Panc1 (cell line): ENCODE measurements around the gene GPR153. TPM values are rescaled to one million over a fixed set of nuclear protein-coding genes. Genes with fewer than 3 reads are reported as not detected.

Source experiments
- ATAC-seq: fragments of 200-7000 bp; cut with Tn5 transposase; 2 replicates; pipeline ENCODE4 v1.9.1; 2020; ENCODE audit warnings: mild to moderate bottlenecking, moderate library complexity
- BruUV-seq: library from RNA; stranded (reverse); fragments of 400-500 nt; replicated peaks from 2 replicates; lab custom pipeline; 2021; lab: Mats Ljungman, UMichigan
- CTCF ChIA-PET: fragments of 300-600 bp; sonication (Branson Sonifier 250); formaldehyde crosslinking; loops from one replicate; lab custom pipeline; 2022; ENCODE audit warnings: antibody characterized with exemption; lab: Charles Lee
- POLR2A ChIA-PET: fragments of 300-600 bp; sonication (Branson Sonifier 250); formaldehyde crosslinking; loops from one replicate; lab custom pipeline; 2022; ENCODE audit warnings: antibody characterized with exemption; lab: Charles Lee
- DNase-seq: peaks from one replicate; pipeline ENCODE4 v3.0.0-alpha.2; 2010; ENCODE audit warnings: low read depth, low spot score
- H3K27ac ChIP-seq: 2 replicates; pipeline ENCODE4 v1.5.1; 2011; ENCODE audit warnings: mild to moderate bottlenecking, low read length, inconsistent platforms
- H3K27me3 ChIP-seq: fragments of 200-500 bp; sonication (Bioruptor generic); 2 replicates; pipeline ENCODE4 v1.6.0; 2014; ENCODE audit warnings: low read length, inconsistent platforms; ENCODE audit not compliant: control insufficient read depth, insufficient read depth
- H3K36me3 ChIP-seq: fragments of 200-500 bp; sonication (Bioruptor generic); 2 replicates; pipeline ENCODE4 v1.5.1; 2014; ENCODE audit warnings: inconsistent platforms, mild to moderate bottlenecking, low read length, moderate library complexity; ENCODE audit not compliant: control insufficient read depth, insufficient read depth
- H3K4me1 ChIP-seq: 2 replicates; pipeline ENCODE4 v1.5.1; 2011; ENCODE audit warnings: inconsistent platforms, mild to moderate bottlenecking, low read length, moderate library complexity; ENCODE audit not compliant: control insufficient read depth, insufficient read depth
- H3K4me3 ChIP-seq, 2 experiments: 2 replicates each; pipeline ENCODE4 v1.5.1; 2011 to 2012; ENCODE audit warnings: low read depth in 2 of 2, low read length in 2 of 2, mild to moderate bottlenecking in 2 of 2, inconsistent platforms in 1 of 2, moderate library complexity in 1 of 2
- H3K9me3 ChIP-seq: fragments of 200-500 bp; sonication (Bioruptor generic); 2 replicates; pipeline ENCODE4 v1.5.1; 2014; ENCODE audit warnings: low read depth, mild to moderate bottlenecking, inconsistent platforms, low read length, moderate library complexity; ENCODE audit not compliant: control insufficient read depth, insufficient read depth
- POLR2AphosphoS5 ChIP-seq: IDR thresholded peaks from 2 replicates; pipeline ENCODE4 v1.6.1; 2012; ENCODE audit warnings: mild to moderate bottlenecking, low read depth, low read length, moderate library complexity
- REST ChIP-seq, 2 experiments: IDR thresholded peaks; 2 replicates each; pipeline ENCODE4 v1.6.1; 2011 to 2012; ENCODE audit warnings: low read depth in 2 of 2, control low read depth in 1 of 2, low read length in 1 of 2, mild to moderate bottlenecking in 1 of 2, moderate library complexity in 1 of 2; ENCODE audit not compliant: insufficient read depth in 1 of 2
- SIN3A ChIP-seq: IDR thresholded peaks from 2 replicates; pipeline ENCODE4 v1.6.1; 2012; ENCODE audit warnings: low read depth, mild to moderate bottlenecking, low read length, moderate library complexity, borderline replicate concordance; ENCODE audit not compliant: insufficient read depth
- TCF7L2 ChIP-seq: IDR thresholded peaks from 2 replicates; pipeline ENCODE4 v1.6.1; 2011; ENCODE audit warnings: mild to moderate bottlenecking, low read depth, low read length, inconsistent platforms
- in situ Hi-C: cut with HindIII; loops from 2 replicates; pipeline ENCODE4 v1.10.0; 2016; ENCODE audit warnings: low sequenced_read_pairs, low pct_unique_long_range_greater_than_20kb
- intact Hi-C: fragments of 100-400 bp; cut with micrococcal nuclease; formaldehyde crosslinking; loops from one replicate; pipeline ENCODE4 v1.10.0; 2022; ENCODE audit not compliant: unreplicated experiment
- total RNA-seq: library from RNA; stranded (reverse); gene quantifications from one replicate; pipeline ENCODE4 v1.2.1, GENCODE V29; 2021; ENCODE audit not compliant: unreplicated experiment
- TF ChIP-seq, protein P1 (sequence below): fragments of 450-650 bp; IDR thresholded peaks from 2 replicates; pipeline ENCODE4 v1.5.1; 2017; ENCODE audit warnings: mild to moderate bottlenecking

GPR153 gene
- total RNA-seq, 1 experiment from 2014 or later = 5.5 TPM

DNA sequence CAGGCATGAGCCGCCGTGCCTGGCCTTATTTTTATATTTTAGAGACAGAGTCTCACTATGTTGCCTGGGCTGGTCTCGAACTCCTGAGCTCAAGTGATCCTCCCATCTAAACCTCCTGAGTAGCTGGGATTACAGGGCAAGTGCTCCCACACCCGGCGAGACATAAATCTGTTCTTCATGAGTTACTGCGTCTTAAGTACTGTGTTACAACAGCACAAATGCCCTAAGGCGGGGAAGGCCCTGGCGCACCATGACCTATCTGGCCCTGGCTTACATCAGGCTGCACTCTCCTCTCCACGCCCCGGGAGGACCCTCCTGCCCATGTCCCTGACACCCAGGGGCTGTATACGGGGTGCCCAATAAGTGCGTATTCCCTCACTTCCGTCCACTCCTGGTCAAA lies 4.3 kb downstream of the GPR153 start:
- H3K36me3 ChIP-seq = no peaks in the 10 kb centered on the region
- ATAC-seq (no peak), DNase-seq (no peak)
- no peak overlapping the region for H3K4me3 ChIP-seq
- BruUV-seq = no TSS peak
- TF ChIP-seq SIN3A (no peak), TCF7L2 (no peak)
- ChIA-PET POLR2A (no interaction called here), CTCF (interaction anchor here (0.6 to 1.3 kb wide), 2 partner anchors 9 to 267 kb away, joined by 6 to 10 read pairs; no protein-coding TSS in a partner anchor)
- H3K9me3 ChIP-seq = no peaks in the 10 kb centered on the region
- H3K27me3 ChIP-seq = no peaks in the 10 kb centered on the region
- intact Hi-C loops = no loop called here
- in situ Hi-C loops = no loop called here
- no peaks in the 10 kb centered on the region for H3K4me1 ChIP-seq
- no peak overlapping the region for H3K27ac ChIP-seq

DNA sequence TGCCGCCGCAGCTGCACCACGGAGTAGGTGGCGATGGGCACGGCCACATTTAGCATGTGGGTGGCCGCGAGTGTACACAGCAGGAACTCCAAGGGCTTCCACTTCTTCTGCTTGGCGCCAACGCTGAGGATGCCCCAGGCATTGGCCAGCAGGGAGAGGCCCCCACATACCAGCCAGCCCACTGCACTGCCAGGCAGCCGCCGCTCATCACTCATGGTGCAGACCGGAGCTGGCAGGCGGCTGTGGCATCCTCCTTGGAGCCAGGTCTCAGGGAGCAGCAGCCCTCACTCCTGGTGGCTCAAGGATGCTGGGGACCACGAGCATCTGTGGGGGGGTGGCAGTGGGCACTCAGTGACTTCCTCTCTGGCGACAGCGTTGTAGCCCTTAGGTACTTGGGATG lies 6.2 kb downstream of the GPR153 start:
- no peaks in the 10 kb centered on the region for H3K36me3 ChIP-seq
- ChIA-PET POLR2A (no interaction called here), CTCF (no interaction called here)
- no peak overlapping the region for H3K27ac ChIP-seq
- intact Hi-C loops = no loop called here
- DNase-seq (no peak), ATAC-seq (no peak)
- no peak overlapping the region for H3K4me3 ChIP-seq
- no peaks in the 10 kb centered on the region for H3K27me3 ChIP-seq
- in situ Hi-C loops = no loop called here
- no peak for TF ChIP-seq REST (IDR thresholded peaks at IDR 0.05; ENCODE audit: insufficient read depth in 1 of 2, low read depth in 2 of 2, low read length in 1 of 2)
- TF ChIP-seq, protein P1, sequence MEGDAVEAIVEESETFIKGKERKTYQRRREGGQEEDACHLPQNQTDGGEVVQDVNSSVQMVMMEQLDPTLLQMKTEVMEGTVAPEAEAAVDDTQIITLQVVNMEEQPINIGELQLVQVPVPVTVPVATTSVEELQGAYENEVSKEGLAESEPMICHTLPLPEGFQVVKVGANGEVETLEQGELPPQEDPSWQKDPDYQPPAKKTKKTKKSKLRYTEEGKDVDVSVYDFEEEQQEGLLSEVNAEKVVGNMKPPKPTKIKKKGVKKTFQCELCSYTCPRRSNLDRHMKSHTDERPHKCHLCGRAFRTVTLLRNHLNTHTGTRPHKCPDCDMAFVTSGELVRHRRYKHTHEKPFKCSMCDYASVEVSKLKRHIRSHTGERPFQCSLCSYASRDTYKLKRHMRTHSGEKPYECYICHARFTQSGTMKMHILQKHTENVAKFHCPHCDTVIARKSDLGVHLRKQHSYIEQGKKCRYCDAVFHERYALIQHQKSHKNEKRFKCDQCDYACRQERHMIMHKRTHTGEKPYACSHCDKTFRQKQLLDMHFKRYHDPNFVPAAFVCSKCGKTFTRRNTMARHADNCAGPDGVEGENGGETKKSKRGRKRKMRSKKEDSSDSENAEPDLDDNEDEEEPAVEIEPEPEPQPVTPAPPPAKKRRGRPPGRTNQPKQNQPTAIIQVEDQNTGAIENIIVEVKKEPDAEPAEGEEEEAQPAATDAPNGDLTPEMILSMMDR = no peak
- H3K9me3 ChIP-seq = no peaks in the 10 kb centered on the region
- no TSS peak for BruUV-seq
- H3K4me1 ChIP-seq = no peaks in the 10 kb centered on the region

- no peaks in the 10 kb centered on the region for H3K36me3 ChIP-seq
- TF ChIP-seq REST (IDR thresholded peaks at IDR 0.05; ENCODE audit: insufficient read depth in 1 of 2, low read depth in 2 of 2, low read length in 1 of 2) (no peak), POLR2AphosphoS5 (no peak)
- TF ChIP-seq, protein P1 = no peak
- ChIA-PET POLR2A (no interaction called here), CTCF (no interaction called here)
- H3K27ac ChIP-seq = no peak overlapping the region
- no peaks in the 10 kb centered on the region for H3K9me3 ChIP-seq
- H3K27me3 ChIP-seq = no peaks in the 10 kb centered on the region
- no peaks in the 10 kb centered on the region for H3K4me1 ChIP-seq
- ATAC-seq (no peak), DNase-seq (no peak)
- no peak overlapping the region for H3K4me3 ChIP-seq
- intact Hi-C loops (no loop called here), in situ Hi-C loops (no loop called here)
- no TSS peak for BruUV-seq
Measured at GRCh38 chr1:6253380-6253779, 7.5 kb downstream of the GPR153 start.
